PFSK-1 (cell line): ENCODE results near the gene RNF169.

Experiments
- FOXP2 ChIP-seq: optimal IDR thresholded peaks from 2 replicates; pipeline ENCODE3; 2011; ENCODE audit warnings: borderline replicate concordance, control low read depth, inconsistent platforms; ENCODE audit not compliant: insufficient read depth; ENCODE audit errors: extremely low read length, extremely low read depth
- POLR2AphosphoS5 ChIP-seq: IDR thresholded peaks from 2 replicates; pipeline ENCODE4 v1.6.1; 2012; ENCODE audit warnings: low read depth, mild to moderate bottlenecking, control low read depth, low read length, moderate library complexity
- SIN3A ChIP-seq: IDR thresholded peaks from 2 replicates; pipeline ENCODE4 v1.6.1; 2012; ENCODE audit warnings: mild to moderate bottlenecking, low read length, moderate library complexity, borderline replicate concordance; ENCODE audit not compliant: insufficient read depth
- TAF1 ChIP-seq: IDR thresholded peaks from 2 replicates; pipeline ENCODE4 v1.6.1; 2012; ENCODE audit warnings: low read length, control low read depth, borderline replicate concordance; ENCODE audit not compliant: insufficient read depth
- TF ChIP-seq, protein P1 (sequence below), 2 experiments: IDR thresholded peaks; 2 replicates each; pipeline versions ENCODE4 v1.6.1 to v1.8.0; 2011 to 2012; ENCODE audit warnings: low read depth in 2 of 2, low read length in 2 of 2, control low read depth in 1 of 2, inconsistent platforms in 1 of 2, mild to moderate bottlenecking in 1 of 2, moderate library complexity in 1 of 2; ENCODE audit not compliant: insufficient read depth in 1 of 2

DNA sequence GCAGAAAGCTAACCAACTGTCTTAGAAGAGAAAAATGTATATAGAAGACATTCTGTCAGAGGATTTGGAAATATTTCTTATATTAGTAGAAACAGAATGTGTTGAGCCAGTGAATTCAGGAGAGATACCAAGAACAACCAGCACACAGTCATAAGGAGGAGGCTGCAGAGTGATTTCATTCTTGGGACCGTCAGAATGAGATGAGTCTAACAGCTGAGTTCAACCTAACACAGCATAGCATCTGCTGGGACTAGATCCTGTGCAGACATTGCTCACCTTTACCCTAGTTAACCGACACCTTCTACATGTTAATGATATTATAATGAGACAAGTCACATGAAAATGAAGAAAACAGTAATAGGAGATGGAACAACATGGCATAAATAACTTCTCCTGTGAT, 114.8 kb downstream of the RNF169 start:
- TF ChIP-seq, protein P1, sequence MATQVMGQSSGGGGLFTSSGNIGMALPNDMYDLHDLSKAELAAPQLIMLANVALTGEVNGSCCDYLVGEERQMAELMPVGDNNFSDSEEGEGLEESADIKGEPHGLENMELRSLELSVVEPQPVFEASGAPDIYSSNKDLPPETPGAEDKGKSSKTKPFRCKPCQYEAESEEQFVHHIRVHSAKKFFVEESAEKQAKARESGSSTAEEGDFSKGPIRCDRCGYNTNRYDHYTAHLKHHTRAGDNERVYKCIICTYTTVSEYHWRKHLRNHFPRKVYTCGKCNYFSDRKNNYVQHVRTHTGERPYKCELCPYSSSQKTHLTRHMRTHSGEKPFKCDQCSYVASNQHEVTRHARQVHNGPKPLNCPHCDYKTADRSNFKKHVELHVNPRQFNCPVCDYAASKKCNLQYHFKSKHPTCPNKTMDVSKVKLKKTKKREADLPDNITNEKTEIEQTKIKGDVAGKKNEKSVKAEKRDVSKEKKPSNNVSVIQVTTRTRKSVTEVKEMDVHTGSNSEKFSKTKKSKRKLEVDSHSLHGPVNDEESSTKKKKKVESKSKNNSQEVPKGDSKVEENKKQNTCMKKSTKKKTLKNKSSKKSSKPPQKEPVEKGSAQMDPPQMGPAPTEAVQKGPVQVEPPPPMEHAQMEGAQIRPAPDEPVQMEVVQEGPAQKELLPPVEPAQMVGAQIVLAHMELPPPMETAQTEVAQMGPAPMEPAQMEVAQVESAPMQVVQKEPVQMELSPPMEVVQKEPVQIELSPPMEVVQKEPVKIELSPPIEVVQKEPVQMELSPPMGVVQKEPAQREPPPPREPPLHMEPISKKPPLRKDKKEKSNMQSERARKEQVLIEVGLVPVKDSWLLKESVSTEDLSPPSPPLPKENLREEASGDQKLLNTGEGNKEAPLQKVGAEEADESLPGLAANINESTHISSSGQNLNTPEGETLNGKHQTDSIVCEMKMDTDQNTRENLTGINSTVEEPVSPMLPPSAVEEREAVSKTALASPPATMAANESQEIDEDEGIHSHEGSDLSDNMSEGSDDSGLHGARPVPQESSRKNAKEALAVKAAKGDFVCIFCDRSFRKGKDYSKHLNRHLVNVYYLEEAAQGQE (IDR thresholded peaks at IDR 0.05; ENCODE audit: insufficient read depth in 1 of 2, low read depth in 2 of 2, low read length in 2 of 2): no peak
- no peak for TF ChIP-seq POLR2AphosphoS5
- TF ChIP-seq TAF1: no peak
- TF ChIP-seq SIN3A: no peak
- TF ChIP-seq FOXP2: no peak
